ENCODE results near the gene GLRX2. TPM values are rescaled to one million over a fixed set of nuclear protein-coding genes. Genes with fewer than 3 reads are reported as not detected.

The GLRX2 gene
- total RNA-seq, 1 donor from 2014 or later: 33.3 TPM

DNA sequence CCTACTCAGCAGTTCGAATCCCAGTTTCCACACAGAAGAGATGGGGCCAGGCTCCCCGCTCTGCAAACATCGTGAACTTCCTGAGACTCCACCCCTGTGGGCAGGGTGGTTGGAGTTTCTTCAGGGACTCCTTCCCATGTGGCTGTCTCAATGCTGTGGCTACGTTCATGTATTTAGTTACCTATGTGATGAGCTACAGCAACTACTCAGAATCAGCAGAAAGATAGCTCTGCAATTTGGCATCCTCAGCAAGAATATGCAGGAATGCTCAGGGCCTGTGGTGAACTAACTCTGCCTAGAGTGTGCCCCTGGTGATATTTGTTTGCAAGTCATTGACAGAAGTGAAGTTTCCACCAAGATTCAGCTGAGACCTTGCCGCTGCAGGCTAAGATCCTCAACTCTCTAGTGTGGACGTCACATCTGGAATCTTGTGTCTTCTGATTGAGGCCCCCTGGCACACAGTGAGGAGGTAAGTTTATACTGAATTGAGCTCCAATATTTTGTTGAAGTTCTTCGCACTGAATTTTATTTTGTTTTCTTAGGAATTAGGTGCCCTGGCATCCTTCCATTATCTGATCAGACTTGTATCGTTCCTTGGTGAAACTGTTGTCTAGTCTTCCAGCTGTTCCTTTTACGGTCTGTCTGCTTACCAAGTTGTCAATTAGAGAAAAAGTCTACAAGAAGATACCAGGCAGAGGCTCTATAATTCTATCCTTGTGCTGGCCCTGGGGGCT is 8.2 kb upstream of the GLRX2 start:
- no peak for DNase-seq (ENCODE audit: low spot score)

DNA sequence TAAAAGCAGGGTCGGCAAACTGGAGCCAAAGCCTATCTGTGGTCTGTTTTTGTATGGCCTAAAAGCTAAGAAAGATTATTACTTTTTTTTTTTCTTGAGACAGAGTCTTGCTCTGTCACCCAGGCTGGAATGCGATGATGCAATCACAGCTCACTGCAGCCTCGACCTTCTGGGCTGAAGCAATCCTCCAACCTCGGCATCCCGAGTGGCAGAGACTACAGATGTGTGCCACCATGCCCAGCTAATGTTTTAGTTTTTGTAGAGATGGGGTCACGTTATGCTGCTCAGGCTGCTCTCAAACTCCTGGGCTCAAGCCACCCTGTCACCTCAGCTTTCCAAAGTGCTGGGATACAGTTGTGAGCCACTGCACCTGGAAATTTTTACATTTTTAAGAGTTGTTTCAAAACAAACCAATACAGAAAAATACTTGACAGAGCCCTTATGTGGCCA is 6.5 kb upstream of the GLRX2 start:
- DNase-seq (ENCODE audit: low spot score): no peak

DNA sequence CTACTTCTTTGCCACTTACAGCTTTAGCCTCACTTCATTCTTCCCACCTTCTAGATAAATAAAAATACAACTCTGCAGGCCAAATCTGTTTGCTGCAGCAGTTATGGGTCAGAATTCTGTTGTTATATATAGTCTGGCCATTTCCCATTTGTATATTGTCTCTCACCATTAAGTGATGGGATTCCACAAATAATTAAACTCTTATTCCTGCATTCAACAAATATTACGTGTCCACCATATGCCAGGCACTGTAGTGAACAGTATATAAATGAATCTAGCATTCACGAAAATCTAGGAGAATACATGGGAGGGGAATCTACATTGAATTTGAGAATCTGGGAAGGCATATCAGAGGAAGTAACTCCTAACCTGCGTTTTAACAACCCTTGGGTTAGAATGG is 5.7 kb upstream of the GLRX2 start:
- DNase-seq (ENCODE audit: low spot score): no peak

DNA sequence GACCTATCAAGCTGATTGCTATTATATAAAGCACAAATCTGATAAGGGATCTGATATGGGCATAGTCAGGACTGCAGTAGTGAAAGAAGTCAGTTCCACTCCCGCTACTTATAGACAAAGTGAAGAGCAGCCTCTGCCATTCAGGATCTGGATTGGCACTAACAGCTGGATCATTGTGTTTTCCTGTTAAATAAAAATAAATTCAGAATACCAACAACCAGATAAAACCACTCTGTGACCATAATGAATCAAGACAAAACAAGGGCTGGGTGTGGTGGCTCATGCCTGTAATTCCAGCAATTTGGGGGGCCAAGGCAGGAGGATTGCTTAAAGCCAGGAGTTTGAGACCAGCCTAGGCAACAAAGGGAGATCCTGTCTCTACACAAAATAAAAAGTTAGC is 5.0 kb upstream of the GLRX2 start:
- no peak for DNase-seq (ENCODE audit: low spot score)

DNA sequence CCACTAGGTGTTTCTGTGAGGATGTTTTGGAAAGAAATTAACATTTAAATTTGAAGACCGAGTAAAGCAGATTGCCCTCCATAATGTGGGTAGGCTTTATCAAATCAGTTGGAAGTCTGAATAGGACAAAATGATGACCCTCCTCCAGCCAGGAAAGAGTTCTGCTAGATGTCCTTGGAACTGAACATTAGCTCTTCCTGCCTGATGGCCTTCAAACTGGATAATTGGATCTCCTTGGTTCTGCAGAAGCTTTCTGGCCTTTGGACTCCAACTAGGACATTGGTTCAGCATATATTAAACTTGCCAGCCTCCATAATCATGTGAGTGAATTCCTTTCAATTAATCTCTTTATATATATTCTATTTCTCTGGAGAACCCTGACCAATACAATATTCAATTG is 4.4 kb upstream of the GLRX2 start:
- no peak for DNase-seq (ENCODE audit: low spot score)

DNA sequence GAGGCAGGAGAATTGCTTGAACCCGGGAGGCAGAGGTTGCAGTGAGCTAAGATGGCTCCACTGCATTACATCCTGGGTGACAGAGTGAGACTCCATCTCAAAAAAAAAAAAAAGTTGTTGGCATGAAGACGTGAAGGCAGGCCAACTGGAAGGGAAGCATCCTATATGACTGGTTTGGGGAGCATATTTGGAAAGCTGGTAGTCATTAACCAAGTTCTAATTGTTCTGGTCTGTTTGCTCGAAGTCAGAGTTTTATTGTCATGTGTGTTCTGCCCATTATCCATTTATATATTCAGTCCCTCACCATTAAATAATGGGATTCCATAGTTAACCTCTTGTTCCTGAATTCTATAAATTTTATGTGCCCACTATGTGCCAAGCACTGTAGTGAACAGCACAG is 3.3 kb upstream of the GLRX2 start:
- DNase-seq (ENCODE audit: low spot score): no peak

DNA sequence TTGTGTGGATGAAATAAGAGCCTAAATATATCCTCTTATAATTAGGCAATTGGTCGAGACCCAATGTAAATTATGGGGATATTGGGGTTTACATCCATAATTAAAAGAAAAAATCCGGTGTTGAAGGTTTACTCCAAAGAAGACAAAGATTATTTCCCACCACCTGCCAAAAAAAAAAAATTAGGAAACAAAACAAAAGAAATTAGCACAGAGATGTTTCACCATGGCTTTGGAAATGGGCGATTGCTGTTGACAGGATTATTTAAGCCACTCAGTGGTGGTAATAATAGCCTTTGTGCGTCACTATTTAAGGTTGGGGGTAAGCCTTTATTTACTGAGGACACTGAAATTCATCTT is 585 bp upstream of the GLRX2 start:
- no peak for DNase-seq (ENCODE audit: low spot score)

DNA sequence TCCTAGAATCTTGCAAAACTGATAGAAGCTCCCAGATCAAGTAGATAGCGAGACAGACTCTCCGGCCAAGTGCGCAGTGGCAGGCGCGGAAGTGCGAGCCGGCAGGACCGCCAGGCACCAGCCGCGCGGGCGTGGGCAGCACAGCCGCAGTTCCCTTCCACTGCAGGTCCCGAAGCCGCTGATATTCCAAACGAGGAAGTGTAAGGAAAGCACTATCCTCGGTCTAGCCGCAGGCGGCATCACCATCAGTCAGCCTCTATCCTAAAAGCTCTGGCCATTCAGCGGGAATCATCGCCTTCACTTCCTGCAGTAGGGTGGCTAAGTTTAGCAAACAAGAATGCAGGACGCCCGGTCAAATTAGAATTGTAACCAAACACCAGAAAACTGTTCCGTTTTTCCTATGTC is 710 bp downstream of the GLRX2 start:
- DNase-seq (ENCODE audit: low spot score): no peak

DNA sequence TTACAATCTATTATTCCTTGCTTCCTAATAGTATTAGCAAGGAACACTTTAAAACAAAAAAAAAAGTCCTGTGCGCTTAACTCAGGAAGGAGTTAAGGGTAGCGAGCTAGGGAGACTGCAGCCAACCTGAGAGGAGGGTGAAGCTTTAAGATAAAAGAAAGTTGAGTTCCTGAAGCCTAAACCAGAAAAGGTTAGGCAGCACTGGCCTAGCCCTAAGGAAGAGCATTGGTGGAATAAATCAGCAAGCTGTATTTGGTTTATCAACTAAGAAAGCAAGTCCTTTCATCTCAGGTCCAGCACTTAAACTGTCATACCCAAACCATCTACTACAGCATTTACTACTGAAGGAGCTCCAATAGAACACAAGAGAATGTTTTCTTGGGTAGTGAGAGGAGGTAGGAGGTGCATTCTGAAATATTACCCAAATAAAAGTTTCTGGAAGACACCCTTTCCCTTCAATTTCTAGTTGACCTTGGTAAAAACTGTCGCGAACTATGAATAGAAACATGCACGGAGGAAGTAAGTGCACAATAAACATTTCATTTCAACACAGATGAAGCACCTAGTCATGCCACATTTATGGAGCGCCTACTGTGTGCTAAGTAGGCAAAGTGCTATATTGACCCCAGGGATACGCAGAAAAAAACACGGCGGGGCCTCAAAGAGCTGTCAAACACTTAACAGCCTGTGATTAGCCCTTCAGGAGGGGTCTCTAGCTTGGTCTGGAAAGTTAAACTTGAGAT is 1.3 kb downstream of the GLRX2 start:
- no peak for DNase-seq (ENCODE audit: low spot score)

DNA sequence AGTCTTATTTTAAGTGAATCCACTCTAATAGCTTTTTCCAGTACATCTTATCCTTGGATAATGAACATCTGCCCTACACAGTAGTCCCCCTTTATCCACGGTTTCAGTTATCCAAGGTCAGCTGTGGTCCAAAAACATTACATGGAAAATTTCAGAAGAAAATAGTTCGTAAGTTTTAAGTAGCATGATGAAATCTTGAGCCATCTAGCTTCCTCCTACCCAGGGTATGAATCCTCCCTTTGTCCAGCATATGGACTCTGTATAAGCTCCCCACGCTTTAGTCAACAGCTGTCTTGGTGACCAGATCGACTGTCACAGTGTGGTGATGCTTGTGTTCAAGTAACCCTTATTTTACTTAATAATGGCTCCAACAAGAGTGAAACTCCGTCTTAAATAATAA is 2.6 kb downstream of the GLRX2 start:
- no peak for DNase-seq (ENCODE audit: low spot score)

DNA sequence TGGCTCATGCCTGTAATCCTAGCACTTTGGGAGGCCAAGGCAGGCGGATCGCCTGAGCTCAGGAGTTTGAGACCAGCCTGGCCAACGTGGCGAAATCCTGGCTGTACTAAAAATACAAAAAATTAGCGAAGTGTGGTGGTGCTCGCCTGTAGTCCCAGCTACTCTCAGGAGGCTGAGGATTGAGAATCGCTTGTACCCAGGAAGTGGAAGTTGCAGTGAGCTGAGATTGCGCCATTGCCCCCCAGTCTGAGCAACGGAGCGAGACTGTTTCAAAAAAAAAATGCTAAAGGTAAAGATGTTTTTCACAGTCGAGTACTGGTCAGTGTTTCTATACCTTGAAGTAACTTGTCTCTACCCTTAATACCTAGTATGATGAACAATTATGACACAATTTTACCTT is 11.1 kb downstream of the GLRX2 start:
- DNase-seq (ENCODE audit: low spot score): no peak

DNA sequence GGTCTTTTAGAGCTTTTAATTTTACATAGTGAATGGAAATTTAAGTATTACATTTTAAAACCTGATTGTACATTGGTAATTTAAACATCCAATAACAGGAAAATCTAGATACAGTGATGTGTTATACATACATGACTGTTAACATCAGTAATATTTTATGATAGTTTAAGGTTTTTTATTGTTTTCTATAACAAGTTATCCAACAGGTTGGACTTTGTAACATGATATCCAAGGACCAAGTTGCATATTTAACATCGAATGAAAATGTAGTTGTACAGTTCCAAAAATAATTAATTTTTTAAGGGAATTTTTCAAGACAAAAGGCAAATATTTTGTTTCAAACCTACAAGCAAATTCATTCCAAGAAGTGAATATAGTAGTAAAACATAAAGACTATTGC is 14.3 kb downstream of the GLRX2 start:
- no peak for DNase-seq (ENCODE audit: low spot score)

DNA sequence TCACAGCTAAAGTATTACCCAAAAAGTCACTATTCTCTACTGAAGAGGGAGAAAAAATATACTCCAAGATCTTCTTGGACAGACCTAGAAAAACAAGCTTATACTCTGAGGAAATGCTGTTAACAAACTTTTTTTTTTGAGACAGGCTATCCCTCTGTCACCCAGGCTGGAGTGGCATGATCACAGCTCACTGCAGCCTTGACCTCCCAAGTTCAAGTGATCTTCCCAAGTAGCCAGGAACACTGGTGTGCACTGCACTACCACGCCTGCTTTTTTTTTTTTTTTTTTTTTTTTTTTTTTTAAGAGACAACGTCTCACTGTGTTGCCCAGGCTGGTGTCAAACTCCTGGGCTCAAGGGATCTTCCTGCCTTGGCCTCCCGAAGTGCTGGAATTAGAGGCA is 17.3 kb downstream of the GLRX2 start:
- DNase-seq (ENCODE audit: low spot score): no peak

DNA sequence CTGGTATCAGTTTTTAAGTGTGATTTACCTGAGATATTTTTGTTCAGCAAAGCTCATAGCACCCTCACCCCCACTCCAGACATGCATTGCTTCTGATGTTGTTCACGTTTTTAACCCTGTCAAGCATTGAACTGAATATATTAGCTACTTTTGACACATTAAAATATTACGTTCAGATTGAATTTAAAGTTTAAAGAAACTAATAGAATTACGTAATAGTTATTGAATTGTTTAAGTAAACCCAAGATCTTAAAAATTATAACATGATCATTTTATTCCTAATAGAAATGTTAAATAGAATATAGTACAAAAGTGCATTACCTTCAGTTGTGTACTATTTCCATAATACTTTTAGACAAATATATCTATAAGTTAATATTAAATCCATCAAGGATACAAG is 18.9 kb downstream of the GLRX2 start:
- DNase-seq (ENCODE audit: low spot score): no peak

DNA sequence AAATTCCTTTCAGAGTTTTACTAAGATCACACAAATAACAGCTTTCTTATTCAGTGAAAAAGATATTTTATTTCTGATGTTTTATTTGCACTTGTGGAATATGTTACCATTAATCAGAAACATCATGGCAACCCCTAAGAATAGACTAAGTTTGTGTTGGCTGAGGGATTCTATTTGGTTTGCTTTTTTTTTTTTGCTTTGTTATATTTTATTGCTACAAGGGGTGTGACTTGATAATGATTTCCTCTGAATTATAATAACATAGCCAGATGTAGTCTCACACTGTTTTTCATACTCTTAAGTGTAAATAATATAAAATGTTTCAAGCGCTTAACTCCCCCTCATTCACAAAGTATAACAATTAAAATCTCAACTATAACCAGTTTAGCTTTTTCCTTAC is 20.0 kb downstream of the GLRX2 start:
- DNase-seq (ENCODE audit: low spot score): no peak

DNA sequence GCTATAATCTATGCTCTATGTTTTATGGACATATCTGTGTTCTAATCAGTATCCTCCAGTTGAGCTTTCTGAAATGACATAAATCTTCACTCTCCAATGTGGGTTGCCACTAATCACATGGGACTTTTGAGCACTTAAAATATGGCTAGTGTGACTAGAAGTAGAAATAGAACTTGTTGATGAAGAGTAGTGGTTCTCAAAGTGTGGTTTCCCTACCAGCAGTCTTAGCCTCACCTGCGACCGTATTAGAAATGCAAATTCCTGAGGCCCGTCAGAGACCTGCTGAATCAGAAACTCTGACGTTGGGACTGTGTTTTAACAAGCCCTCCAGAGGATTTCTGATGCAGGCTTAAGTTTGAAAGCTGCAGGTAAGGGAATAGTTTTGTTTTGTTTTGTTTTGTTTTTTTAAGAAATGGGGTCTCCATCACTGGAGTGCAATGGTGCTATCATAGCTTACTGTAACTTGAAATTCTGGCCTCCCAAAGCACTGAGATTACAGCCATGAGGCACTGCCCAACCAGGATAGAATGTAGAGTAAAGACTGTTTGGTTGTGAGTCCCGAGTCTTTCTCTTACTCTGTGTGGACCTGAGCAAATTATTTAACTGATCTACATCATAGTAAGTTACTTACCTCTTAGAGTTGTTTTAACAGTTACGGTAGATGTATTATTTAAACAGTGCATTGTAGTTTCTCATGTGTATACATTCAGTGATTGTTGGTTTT is 21.7 kb downstream of the GLRX2 start:
- no peak for DNase-seq (ENCODE audit: low spot score)

DNA sequence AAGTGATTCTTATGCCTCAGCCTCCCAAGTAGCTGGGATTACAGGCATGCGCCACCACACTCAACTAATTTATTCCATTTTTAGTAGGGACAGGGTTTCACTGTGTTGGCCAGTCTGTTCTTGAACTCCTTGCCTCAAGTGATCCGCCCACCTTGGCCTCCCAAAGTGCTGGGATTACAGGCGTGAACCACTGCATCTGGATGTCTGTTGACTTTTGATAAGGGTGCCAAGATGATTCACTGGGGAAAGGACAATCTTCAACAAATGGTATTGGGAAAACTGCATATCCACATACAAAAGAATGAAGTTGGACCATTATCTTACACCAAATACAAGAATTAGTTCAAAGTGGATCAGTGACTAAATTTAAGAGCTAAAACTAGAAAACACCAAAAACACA is 26.0 kb downstream of the GLRX2 start:
- no peak for DNase-seq (ENCODE audit: low spot score)

DNA sequence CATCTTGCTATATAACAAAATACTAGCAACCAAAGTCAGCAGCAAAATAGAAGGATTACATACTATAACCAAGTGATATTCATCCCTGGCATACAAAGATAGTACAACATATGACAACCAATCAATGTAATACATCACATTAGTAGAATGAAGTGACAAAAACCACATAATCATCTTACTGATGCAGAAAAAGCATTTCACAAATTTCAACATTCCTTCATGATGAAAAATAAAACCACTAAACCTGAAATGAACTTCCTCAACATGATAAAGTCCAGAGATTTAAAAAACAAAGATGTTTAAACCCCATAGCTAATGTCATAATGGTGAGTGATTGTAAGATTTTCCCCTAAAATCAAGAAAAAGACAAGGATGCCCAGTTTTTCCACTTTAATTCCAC is 27.2 kb downstream of the GLRX2 start:
- no peak for DNase-seq (ENCODE audit: low spot score)

DNA sequence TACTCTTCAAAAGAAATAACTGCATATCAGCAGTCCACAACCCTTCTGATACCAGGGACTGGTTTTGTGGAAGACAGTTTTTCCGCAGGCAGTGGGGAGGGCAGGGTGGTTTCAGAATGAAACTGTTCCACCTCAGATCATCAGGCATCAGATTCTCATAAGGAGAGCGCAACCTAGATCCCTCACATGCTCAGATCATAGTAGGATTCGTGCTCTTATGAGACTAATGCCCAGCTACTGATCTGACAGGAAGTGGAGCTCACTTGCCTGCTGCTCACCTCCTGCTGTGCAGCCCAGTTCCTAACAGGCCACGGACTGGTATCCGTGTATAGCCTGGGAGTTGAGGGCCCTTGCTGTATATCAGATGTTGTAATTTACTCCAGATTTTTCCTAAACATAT is 34.3 kb downstream of the GLRX2 start:
- no peak for DNase-seq (ENCODE audit: low spot score)

DNA sequence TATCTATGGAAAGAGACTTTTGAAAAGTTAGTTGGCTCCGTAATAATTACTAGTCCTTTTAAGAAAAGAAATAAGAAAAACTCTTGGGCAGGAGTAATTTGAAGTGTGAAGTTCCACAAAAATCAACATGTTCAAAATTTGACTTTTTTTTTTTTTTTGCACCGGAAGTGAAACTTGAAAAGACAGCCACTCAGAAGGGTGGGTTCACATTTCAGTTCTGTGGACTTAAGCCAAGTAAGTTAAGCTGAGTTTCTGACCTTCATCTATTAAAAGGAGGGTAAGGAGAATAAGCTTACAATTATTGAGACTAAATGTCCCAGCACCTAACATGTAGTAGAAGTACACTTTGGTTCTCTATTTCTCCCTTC is 34.8 kb downstream of the GLRX2 start:
- no peak for DNase-seq (ENCODE audit: low spot score)

DNA sequence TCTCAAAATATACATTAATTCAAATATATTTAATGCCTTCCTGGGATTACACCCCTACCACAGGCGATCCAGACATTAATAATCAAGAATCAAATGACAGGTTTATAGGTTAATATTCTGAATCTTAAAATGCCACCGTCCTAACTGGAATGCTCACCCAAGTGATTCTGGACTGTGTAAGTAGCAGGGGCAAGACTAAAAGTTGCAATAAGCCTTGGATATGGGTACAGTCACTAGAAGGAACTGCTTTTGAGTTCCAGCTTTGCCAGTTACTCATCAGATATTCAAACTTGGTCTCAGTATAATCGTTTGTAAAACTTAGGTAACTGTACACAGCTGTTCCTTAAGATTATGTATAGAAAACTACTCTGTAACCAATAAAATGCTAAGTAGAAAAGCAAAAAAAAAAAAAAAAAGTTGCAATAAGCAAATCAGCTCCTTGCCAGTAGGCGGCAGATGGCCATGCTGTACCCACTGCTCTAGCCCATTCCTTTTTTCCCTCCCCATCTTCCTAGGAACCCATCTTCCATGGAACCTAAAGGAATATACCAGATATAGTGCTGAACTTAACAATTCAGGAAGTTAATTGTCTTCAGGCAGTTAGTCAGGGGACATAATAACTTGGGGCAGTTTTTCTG is 35.3 kb downstream of the GLRX2 start:
- DNase-seq (ENCODE audit: low spot score): no peak

DNA sequence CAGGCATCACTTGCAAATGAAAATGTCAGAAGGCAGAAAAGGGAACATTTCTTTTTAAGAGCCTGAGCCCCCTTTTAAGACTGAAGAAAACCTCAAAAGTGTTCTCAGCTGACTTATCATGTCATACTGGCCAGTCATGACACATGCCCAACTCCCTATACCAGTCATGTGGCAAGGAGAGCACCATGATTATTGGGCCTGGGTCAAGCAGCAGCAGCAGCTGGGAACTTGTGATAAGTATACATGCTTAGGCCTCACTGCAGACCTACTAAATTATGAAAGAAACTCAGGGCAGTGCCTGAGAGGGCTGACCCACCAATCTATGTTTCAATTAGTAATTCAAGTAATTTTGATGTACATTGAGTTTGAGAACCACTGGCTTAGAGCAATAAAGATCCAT is 37.2 kb downstream of the GLRX2 start:
- DNase-seq (ENCODE audit: low spot score): no peak
